Muscle of back (tissue), 11 donors: Measurements from ENCODE around the gene RFX5. TPM values are rescaled to one million over a fixed set of nuclear protein-coding genes. Genes with fewer than 3 reads are reported as not detected.

Experiments used
- DNase-seq, 3 donors: peaks; one replicate each; pipeline versions ENCODE4 v3.0.0 to v3.0.0-alpha.2; 2013
- polyA plus RNA-seq, 10 donors: library from polyadenylated mRNA; unstranded; fragments of 120-200 nt; gene quantifications; one replicate each; pipeline ENCODE4 v1.2.1, GENCODE V29; 2013; ENCODE audit not compliant: insufficient read length in 10 of 10

The RFX5 gene
- polyA plus RNA-seq, 10 donors, result 18.7 to 28.0 (median 24.6) TPM

- no peak for DNase-seq
Observed at GRCh38 chr1:151325231-151325630, 21.8 kb downstream of the RFX5 start.

- no peak for DNase-seq
Observed at GRCh38 chr1:151324390-151324930, 22.6 kb downstream of the RFX5 start.

DNA sequence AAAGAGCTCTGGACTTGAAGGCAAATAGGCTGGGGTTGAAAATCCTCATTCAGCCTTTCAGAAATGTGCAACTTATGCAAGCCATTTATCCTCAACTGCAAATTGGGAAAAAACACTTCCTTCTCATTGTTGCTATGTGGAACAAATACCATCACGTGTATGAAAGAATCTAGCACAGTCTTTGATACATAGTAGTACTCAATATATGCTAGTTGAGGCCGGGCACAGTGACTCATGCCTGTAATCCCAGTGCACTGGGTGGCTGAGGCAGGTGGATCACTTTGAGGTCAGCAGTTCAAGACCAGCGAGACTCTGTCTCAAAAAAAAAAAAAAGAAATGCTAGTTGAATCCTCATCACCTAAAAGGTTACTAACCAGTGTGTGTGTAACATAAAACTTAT is 28.1 kb downstream of the RFX5 start:
- DNase-seq, result no peak

- DNase-seq, result no peak
Observed at GRCh38 chr1:151315565-151316235, 31.4 kb downstream of the RFX5 start.

DNA sequence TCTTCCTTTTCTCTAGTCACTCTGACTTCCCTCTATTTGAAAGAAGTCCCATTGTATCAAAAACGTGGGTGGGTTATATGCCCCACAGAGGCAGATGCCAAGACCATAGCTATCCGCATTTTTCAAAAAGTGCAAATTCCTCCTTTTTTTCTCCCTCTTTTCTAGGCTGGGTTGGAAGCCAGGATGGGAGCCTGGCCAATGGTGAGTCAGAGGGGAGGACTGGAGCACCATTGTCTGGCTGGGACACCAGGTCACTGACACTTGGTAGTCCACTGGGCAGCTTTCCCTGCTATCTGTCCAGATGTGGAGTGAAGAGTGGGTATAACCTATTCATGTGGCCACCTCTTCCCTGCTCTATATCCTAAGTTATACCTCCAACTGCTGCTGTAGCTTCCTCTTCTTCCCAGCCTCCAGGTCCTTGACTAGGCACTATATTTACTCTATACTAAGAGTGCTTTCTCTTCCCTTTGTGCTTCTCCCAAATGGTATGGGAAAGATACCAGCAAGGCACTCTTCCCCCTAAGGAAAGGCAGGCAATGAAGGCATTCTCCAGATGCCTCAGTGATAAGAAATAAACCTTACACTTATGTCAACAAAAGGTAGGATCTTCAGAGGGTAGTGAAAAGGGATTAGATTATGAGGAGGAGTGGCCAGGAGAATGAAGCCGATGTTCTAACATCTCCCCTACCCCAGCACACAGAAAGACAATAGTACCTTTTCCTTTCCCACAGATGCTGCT is 32.7 kb downstream of the RFX5 start:
- peak; percentile 53 to 75 (median 67) for DNase-seq

DNA sequence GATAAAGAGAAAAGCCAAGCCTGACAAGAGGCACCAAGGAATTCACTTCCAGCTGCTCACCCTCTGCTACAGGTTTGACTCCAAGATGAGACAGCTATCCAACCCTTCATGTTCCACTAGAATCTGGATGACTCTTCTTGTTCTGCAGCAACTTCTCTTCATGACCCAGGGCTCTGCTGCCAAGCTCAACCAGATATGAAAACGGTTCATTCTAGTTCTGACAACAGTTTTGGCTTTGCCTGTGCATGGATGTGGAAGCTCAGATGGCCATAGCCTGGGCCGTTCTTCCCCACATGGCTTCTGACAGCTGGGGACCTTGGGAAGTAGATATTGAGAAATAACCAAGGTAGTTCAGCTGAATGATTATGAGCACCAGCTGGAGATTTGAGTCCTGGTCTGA is 33.6 kb downstream of the RFX5 start:
- no peak for DNase-seq

DNA sequence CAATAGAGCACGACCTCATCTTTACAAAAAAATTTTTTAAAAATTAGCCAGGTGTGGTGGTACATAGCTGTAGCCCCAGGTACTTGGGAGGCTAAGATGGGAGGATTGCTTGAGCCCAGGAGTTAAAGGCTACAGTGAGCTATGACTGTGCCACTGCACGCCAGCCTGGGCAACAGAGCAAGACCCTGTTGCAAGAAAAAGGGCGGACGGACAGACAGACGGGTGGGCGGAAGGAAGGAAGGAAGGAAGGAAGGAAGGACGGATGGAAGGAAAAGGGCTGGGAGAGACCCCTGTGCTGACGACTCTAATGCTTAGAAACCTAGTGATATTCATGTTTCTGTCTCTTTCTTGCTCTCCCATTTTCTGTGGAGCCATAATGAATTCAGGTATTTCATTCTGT is 34.2 kb downstream of the RFX5 start:
- DNase-seq, result no peak

- no peak for DNase-seq
Observed at GRCh38 chr1:151312411-151312810, 34.6 kb downstream of the RFX5 start.

DNA sequence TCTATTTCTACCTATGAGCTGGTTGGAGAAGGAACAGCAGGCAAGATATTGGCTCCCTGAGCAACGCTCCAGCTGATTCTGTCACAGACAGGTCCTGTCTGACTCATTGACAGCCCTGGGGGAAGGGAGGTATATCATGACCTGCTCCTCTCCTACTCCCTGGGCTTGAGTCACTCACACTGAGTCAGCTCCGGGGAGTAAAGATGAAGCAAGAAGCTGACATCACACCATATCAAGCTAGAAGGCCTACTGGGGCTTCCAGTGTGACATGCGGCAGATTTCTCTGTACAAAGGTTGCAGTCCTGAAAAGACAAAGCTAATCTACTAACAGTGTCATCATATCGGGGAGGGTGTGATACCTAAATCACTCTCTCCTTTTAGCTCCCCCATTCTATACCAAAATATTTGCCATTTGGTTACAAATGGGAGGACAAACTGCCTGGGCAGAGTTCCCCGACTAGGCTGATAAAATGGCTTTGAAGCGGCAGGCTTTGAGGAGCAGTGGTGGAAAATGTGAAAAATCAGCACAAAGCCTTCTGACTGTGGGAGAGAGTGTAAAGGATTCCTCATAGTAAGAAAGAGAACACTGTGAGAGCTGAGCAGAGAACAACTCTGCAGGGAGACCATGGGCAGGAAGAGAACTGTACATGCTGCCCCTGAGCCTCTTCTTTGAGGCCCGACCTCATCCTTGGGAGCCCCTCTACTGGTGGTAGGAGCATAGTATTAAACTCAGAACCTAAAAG is 35.3 kb downstream of the RFX5 start:
- peak in 1 of 3 donors; percentile 96 for DNase-seq

- DNase-seq, result no peak
Observed at GRCh38 chr1:151311011-151311410, 36.0 kb downstream of the RFX5 start.

GRCh38 chr1:151309811-151310323 is 37.2 kb downstream of the RFX5 start:
- peak in 2 of 3 donors; percentile 52 to 72 for DNase-seq

- DNase-seq, result no peak
Observed at GRCh38 chr1:151294742-151295462, 52.1 kb downstream of the RFX5 start.

GRCh38 chr1:151293093-151293492 is 54.0 kb downstream of the RFX5 start:
- no peak for DNase-seq

- DNase-seq, result peak in 1 of 3 donors; percentile 44
Observed at GRCh38 chr1:151292207-151293030, 54.6 kb downstream of the RFX5 start.

GRCh38 chr1:151290709-151291303 is 56.2 kb downstream of the RFX5 start:
- peak in 1 of 3 donors; percentile 23 for DNase-seq

Other genes with a start within 250 kb of the RFX5 start
- gene SEMA6C, start 200.6 kb downstream of the RFX5 start, polyA plus RNA-seq, result 100 to 1,000 TPM in 1 of 10 donors, 10 to 100 TPM in 9; 49.3 to 113 (median 78.5) TPM
- 1 to 10 TPM; 1.3 to 2.7 (median 2.2) TPM for gene TNFAIP8L2, start 190.6 kb downstream of the RFX5 start, polyA plus RNA-seq
- 10 to 100 TPM in 7 of 10 donors, 1 to 10 TPM in 3; 8.8 to 13.2 (median 11.1) TPM for gene LYSMD1, start 181.3 kb downstream of the RFX5 start, polyA plus RNA-seq
- gene SCNM1, start 181.1 kb downstream of the RFX5 start, polyA plus RNA-seq, result 10 to 100 TPM; 30.1 to 41.2 (median 37.1) TPM
- 10 to 100 TPM in 9 of 10 donors, 1 to 10 TPM in 1; 8.0 to 53.2 (median 26.8) TPM for gene TMOD4, start 171.3 kb downstream of the RFX5 start, polyA plus RNA-seq
- gene VPS72, start 157.1 kb downstream of the RFX5 start, polyA plus RNA-seq, result 10 to 100 TPM; 40.9 to 53.7 (median 45.4) TPM
- 10 to 100 TPM; 31.2 to 50.0 (median 40.4) TPM for gene PIP5K1A, start 148.7 kb downstream of the RFX5 start, polyA plus RNA-seq
- gene PSMD4, start 92.5 kb downstream of the RFX5 start, polyA plus RNA-seq, result 100 to 1,000 TPM; 105 to 122 (median 112) TPM
- gene ZNF687, start 65.0 kb downstream of the RFX5 start, polyA plus RNA-seq, result 10 to 100 TPM in 9 of 10 donors, 1 to 10 TPM in 1; 9.3 to 12.6 (median 11.6) TPM
- gene PI4KB, start 19.8 kb downstream of the RFX5 start, polyA plus RNA-seq, result 10 to 100 TPM; 37.4 to 57.5 (median 46.2) TPM
- gene SELENBP1, start 25.5 kb upstream of the RFX5 start, polyA plus RNA-seq, result 10 to 100 TPM; 23.7 to 49.4 (median 34.3) TPM
- gene PSMB4, start 52.3 kb upstream of the RFX5 start, polyA plus RNA-seq, result 100 to 1,000 TPM; 141 to 200 (median 162) TPM
- 10 to 100 TPM; 40.8 to 88.7 (median 59.8) TPM for gene POGZ, start 112.2 kb upstream of the RFX5 start, polyA plus RNA-seq
- gene CGN, start 164.1 kb upstream of the RFX5 start, polyA plus RNA-seq, result 1 to 10 TPM in 6 of 10 donors, under 1 TPM in 4; 0.35 to 2.0 (median 1.1) TPM
- gene TUFT1, start 193.1 kb upstream of the RFX5 start, polyA plus RNA-seq, result 1 to 10 TPM; 6.5 to 9.7 (median 7.9) TPM